ENCODE data around the gene TMEM54. TPM values are rescaled to one million over a fixed set of nuclear protein-coding genes. Genes with fewer than 3 reads are reported as not detected.

Gene TMEM54
- total and polyA plus RNA-seq, 9 of the 15 experiments (the other 6 are each of a cell fraction or from before 2014, with no cell fraction given) = 1.00 to 16.2 (median 8.2) TPM

DNA sequence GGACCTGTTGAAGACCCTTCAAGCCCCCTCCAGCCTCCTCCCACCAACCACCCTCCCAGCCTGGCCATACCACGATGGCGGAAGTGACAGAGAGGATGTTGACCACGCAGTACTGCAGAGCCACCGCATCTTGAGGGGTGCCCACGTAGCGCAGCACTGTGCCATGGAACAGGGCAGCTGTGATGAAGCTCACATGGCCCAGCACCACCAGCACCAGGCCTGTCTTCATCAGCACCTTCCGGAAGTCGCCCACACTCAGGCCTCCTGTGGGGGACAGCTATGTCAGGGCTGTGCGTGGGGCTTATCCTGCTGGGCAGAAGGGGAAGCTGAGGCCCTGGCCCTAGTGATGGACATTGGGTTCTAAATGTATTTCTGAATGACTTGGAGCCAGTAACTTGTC is 3.1 kb downstream of the TMEM54 start:
- 16% methylated on average over 9 of the region's 9 CpGs for WGBS (ENCODE audit: insufficient coverage, low coverage, missing lambda C conversion rate)
- ChIA-PET CTCF (ENCODE audit: low intra/inter-chr PET ratio) (no interaction called here), POLR2A (interaction anchor here (2.6 kb wide), 1 partner anchor 9 kb away, joined by 12 read pairs; no protein-coding TSS in a partner anchor)
- Histone ChIP-seq H3K9me3 (replicated peaks; ENCODE audit: control insufficient read depth, insufficient read depth, low read depth, low read length) (no peaks in the 10 kb centered on the region), H3K36me3 (ENCODE audit: control insufficient read depth, insufficient read depth, low read length) (no peaks in the 10 kb centered on the region), H3K27ac (ENCODE audit: extremely low read depth, low read depth, low read length) (no peak overlapping the region), H3K27me3 (ENCODE audit: control insufficient read depth in 2 of 2, insufficient read depth in 2 of 2, low read length in 2 of 2) (peaks cover 9 to 76% of the 10 kb centered on the region in 2 experiments), H4K20me1 (replicated peaks; ENCODE audit: control insufficient read depth, insufficient read depth, low read length) (peaks cover 23% of the 10 kb centered on the region), H3K79me2 (ENCODE audit: control insufficient read depth, insufficient read depth, low read length) (no peaks in the 10 kb centered on the region), H2AFZ (ENCODE audit: low read depth, low read length) (no peak overlapping the region), H3K4me1 (replicated peaks in 1 of 2; ENCODE audit: control insufficient read depth in 2 of 2, insufficient read depth in 2 of 2, low read length in 2 of 2) (peaks cover 6 to 23% of the 10 kb centered on the region in 2 experiments; a peak in 4 of 5 replicates), H3K9me1 (ENCODE audit: control insufficient read depth, insufficient read depth, low read length) (no peaks in the 10 kb centered on the region), H3K9ac (ENCODE audit: insufficient read depth in 1 of 2, low read depth in 2 of 2, low read length in 2 of 2) (no peak overlapping the region), H3K4me2 (ENCODE audit: insufficient read depth, low read length) (no peak overlapping the region), H3K4me3 (no peak overlapping the region)
- in situ Hi-C loops (cut with MboI) (loop anchor here (25.0 kb wide), 1 partner anchor 714 kb away; no protein-coding TSS in a partner anchor), intact Hi-C loops (cut with micrococcal nuclease) (no loop called here)
- no peak for DNase-seq (ENCODE audit: extremely low read depth in 1 of 4, low spot score in 3 of 4)
- no TSS peak for BruUV-seq (replicated peaks)
- ATAC-seq = no peak
- no peak for FAIRE-seq
- TF ChIP-seq PTTG1 (tag; IDR thresholded peaks at IDR 0.05; ENCODE audit: low read depth) (no peak), ARID1B (IDR thresholded peaks at IDR 0.05) (no peak), FOXP1 (CRISPR knock-in tag; IDR thresholded peaks at IDR 0.05) (0 out of 2 replicates have a peak, but pooled peaks have one; percentile 24)

DNA sequence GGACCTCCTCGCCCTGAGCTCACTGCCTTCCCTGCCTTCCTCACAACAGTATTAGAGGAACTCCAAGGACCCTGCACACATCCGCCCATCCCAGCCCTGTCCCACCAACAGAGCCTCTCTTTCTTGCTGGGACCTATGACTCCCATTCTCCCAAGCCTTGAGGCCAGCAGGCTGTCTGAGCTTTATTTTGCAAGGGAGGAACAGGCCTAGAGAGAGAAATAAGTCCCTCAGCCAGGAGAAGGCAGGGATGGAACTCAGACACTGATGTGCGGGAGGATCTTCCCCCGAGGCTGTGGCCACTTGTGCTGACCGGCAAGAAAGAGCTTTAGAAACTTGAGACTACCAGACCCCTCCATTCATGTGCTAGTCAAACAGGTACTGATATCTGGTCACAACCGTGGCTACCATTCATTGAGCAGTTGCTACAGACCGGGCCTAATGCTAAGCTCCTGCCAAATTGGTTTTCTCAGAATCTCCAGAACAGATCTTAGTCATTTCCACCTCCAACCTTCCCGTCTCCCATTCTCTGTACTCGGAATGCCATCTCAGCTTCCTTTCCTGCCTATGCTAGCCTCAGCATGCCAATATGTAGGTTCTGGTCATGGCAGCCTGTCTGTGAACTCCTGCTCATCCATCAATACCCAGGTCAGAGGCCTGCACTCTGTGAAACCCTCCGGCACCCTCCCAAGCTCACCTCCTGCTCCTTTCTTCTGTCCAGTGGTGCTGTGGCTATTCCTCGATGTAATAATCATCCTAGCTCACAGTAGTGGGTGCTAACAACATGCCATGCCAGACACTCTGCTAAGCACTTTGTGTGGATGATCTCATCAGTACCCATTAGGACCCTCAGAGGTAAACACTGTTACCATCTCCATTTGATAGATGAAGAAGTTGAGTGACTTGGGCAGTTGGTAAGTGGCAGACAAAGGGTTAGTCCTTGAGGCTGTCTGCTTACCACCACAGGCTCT is 3.8 kb downstream of the TMEM54 start:
- no peak overlapping the region for H3K27ac ChIP-seq (ENCODE audit: extremely low read depth, low read depth, low read length)
- no peaks in the 10 kb centered on the region for H3K9me3 ChIP-seq (replicated peaks; ENCODE audit: control insufficient read depth, insufficient read depth, low read depth, low read length)
- H3K9ac ChIP-seq (ENCODE audit: insufficient read depth in 1 of 2, low read depth in 2 of 2, low read length in 2 of 2) = no peak overlapping the region
- H4K20me1 ChIP-seq (replicated peaks; ENCODE audit: control insufficient read depth, insufficient read depth, low read length) = peaks cover 27% of the 10 kb centered on the region
- ChIA-PET CTCF (ENCODE audit: low intra/inter-chr PET ratio) (no interaction called here), POLR2A (interaction anchor here (0.6 to 2.6 kb wide), 10 partner anchors 8 to 448 kb away, joined by 3 to 12 read pairs (median 3); partner anchors contain the start of gene HPCA)
- H3K27me3 ChIP-seq (ENCODE audit: control insufficient read depth in 2 of 2, insufficient read depth in 2 of 2, low read length in 2 of 2) = peaks cover 10 to 74% of the 10 kb centered on the region in 2 experiments
- H3K4me3 ChIP-seq = no peak overlapping the region
- H3K4me2 ChIP-seq (ENCODE audit: insufficient read depth, low read length) = no peak overlapping the region
- H2AFZ ChIP-seq (ENCODE audit: low read depth, low read length) = no peak overlapping the region
- ATAC-seq = no peak
- intact Hi-C loops (cut with micrococcal nuclease) = no loop called here
- no peaks in the 10 kb centered on the region for H3K36me3 ChIP-seq (ENCODE audit: control insufficient read depth, insufficient read depth, low read length)
- H3K9me1 ChIP-seq (ENCODE audit: control insufficient read depth, insufficient read depth, low read length) = no peaks in the 10 kb centered on the region
- H3K4me1 ChIP-seq (replicated peaks in 1 of 2; ENCODE audit: control insufficient read depth in 2 of 2, insufficient read depth in 2 of 2, low read length in 2 of 2) = peaks cover 10 to 29% of the 10 kb centered on the region in 2 experiments; a peak in 4 of 5 replicates
- WGBS (ENCODE audit: insufficient coverage, low coverage, missing lambda C conversion rate) = 8% methylated on average over 11 of the region's 11 CpGs
- in situ Hi-C loops (cut with MboI) = loop anchor here (25.0 kb wide), 1 partner anchor 715 kb away; no protein-coding TSS in a partner anchor
- no peak for FAIRE-seq
- no TSS peak for BruUV-seq (replicated peaks)
- no peaks in the 10 kb centered on the region for H3K79me2 ChIP-seq (ENCODE audit: control insufficient read depth, insufficient read depth, low read length)
- DNase-seq (ENCODE audit: extremely low read depth in 1 of 4, low spot score in 3 of 4) = no peak
- TF ChIP-seq TRIM25 (IDR thresholded peaks at IDR 0.05; ENCODE audit: borderline replicate concordance) = no peak
- no peak for TF ChIP-seq RBM14 (IDR thresholded peaks at IDR 0.05; ENCODE audit: borderline replicate concordance, insufficient read depth, low read depth, low read length)
- TF ChIP-seq ATF7 (IDR thresholded peaks at IDR 0.05) = no peak
- TF ChIP-seq, protein P1, sequence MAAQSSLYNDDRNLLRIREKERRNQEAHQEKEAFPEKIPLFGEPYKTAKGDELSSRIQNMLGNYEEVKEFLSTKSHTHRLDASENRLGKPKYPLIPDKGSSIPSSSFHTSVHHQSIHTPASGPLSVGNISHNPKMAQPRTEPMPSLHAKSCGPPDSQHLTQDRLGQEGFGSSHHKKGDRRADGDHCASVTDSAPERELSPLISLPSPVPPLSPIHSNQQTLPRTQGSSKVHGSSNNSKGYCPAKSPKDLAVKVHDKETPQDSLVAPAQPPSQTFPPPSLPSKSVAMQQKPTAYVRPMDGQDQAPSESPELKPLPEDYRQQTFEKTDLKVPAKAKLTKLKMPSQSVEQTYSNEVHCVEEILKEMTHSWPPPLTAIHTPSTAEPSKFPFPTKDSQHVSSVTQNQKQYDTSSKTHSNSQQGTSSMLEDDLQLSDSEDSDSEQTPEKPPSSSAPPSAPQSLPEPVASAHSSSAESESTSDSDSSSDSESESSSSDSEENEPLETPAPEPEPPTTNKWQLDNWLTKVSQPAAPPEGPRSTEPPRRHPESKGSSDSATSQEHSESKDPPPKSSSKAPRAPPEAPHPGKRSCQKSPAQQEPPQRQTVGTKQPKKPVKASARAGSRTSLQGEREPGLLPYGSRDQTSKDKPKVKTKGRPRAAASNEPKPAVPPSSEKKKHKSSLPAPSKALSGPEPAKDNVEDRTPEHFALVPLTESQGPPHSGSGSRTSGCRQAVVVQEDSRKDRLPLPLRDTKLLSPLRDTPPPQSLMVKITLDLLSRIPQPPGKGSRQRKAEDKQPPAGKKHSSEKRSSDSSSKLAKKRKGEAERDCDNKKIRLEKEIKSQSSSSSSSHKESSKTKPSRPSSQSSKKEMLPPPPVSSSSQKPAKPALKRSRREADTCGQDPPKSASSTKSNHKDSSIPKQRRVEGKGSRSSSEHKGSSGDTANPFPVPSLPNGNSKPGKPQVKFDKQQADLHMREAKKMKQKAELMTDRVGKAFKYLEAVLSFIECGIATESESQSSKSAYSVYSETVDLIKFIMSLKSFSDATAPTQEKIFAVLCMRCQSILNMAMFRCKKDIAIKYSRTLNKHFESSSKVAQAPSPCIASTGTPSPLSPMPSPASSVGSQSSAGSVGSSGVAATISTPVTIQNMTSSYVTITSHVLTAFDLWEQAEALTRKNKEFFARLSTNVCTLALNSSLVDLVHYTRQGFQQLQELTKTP (IDR thresholded peaks at IDR 0.05; ENCODE audit: low read depth in 1 of 2, partially characterized antibody in 2 of 2) = no peak

Data from K562 (cell line).